ENCODE measurements around the gene SBF2. TPM values are rescaled to one million over a fixed set of nuclear protein-coding genes. Genes with fewer than 3 reads are reported as not detected.

The SBF2 gene
- total RNA-seq, 1 donor from 2014 or later: 12.0 TPM

DNA sequence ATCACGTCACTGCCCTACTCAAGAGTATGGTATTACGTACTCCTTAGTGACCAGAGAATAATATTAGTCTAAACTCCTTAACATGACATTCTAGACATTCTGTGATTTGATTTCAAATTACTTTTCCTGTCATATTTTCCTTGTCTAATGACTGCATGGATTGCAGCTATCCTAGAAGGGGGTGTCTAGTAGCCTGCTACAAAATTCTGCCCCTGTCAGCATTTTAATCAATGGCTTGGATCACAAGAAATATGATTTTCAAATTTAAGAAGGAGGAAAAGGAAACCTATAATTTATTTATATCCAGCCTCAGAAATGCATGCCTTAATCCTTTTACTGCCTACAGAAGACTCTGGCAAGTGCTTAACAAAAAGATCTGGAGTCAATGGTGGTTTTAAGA is 413.4 kb downstream of the SBF2 start:
- Mint-ChIP-seq H3K4me3 (no peak overlapping the region), H3K27me3 (no peaks in the 10 kb centered on the region), H3K27ac (no peak overlapping the region), H3K4me1 (no peaks in the 10 kb centered on the region), H3K9me3 (no peaks in the 10 kb centered on the region), H3K36me3 (ENCODE audit: low read depth) (no peaks in the 10 kb centered on the region)
- ChIA-PET CTCF (no interaction called here), POLR2A (no interaction called here)
- intact Hi-C loops (cut with micrococcal nuclease): no loop called here
- no peak for ATAC-seq (ENCODE audit: low read depth)
- TF ChIP-seq, protein P1, sequence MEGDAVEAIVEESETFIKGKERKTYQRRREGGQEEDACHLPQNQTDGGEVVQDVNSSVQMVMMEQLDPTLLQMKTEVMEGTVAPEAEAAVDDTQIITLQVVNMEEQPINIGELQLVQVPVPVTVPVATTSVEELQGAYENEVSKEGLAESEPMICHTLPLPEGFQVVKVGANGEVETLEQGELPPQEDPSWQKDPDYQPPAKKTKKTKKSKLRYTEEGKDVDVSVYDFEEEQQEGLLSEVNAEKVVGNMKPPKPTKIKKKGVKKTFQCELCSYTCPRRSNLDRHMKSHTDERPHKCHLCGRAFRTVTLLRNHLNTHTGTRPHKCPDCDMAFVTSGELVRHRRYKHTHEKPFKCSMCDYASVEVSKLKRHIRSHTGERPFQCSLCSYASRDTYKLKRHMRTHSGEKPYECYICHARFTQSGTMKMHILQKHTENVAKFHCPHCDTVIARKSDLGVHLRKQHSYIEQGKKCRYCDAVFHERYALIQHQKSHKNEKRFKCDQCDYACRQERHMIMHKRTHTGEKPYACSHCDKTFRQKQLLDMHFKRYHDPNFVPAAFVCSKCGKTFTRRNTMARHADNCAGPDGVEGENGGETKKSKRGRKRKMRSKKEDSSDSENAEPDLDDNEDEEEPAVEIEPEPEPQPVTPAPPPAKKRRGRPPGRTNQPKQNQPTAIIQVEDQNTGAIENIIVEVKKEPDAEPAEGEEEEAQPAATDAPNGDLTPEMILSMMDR (IDR thresholded peaks at IDR 0.05): no peak
- DNase-seq: no peak

- Mint-ChIP-seq H3K27ac (no peak overlapping the region), H3K36me3 (ENCODE audit: low read depth) (no peaks in the 10 kb centered on the region), H3K27me3 (no peaks in the 10 kb centered on the region), H3K9me3 (no peaks in the 10 kb centered on the region), H3K4me1 (peaks cover 3% of the 10 kb centered on the region), H3K4me3 (no peak overlapping the region)
- DNase-seq (no peak), ATAC-seq (ENCODE audit: low read depth) (no peak)
- CTCF ChIA-PET: no interaction called here
- TF ChIP-seq, protein P1 (IDR thresholded peaks at IDR 0.05): no peak
- POLR2A ChIA-PET: no interaction called here
- intact Hi-C loops (cut with micrococcal nuclease): no loop called here
These were observed 415.1 kb downstream of the SBF2 start for GRCh38 chr11:9878936-9879335.

DNA sequence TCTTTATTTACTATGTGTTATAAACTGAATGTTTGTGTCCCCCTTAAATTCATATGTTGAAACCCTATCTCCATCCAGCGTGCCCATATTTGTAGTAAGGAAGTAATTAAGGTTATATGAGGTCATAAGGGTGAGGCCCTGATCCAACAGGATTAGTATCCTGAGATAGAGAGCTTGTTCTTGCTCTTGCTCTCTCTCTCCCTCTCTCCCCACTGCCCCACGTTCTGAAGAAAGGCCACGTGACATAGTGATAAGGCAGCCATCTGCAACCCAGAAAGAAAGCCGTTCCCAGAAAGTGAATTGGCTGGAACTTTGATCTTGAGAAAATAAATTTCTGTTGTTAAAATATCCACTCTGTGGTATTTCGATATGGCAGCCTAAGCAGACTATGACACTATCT is 417.7 kb downstream of the SBF2 start:
- Mint-ChIP-seq H3K9me3 (peaks cover 4% of the 10 kb centered on the region), H3K4me1 (peaks cover 3% of the 10 kb centered on the region), H3K27ac (no peak overlapping the region), H3K4me3 (no peak overlapping the region), H3K27me3 (no peaks in the 10 kb centered on the region), H3K36me3 (ENCODE audit: low read depth) (no peaks in the 10 kb centered on the region)
- DNase-seq (no peak), ATAC-seq (ENCODE audit: low read depth) (no peak)
- intact Hi-C loops (cut with micrococcal nuclease): no loop called here
- POLR2A ChIA-PET: no interaction called here
- TF ChIP-seq, protein P1 (IDR thresholded peaks at IDR 0.05): no peak
- CTCF ChIA-PET: no interaction called here

DNA sequence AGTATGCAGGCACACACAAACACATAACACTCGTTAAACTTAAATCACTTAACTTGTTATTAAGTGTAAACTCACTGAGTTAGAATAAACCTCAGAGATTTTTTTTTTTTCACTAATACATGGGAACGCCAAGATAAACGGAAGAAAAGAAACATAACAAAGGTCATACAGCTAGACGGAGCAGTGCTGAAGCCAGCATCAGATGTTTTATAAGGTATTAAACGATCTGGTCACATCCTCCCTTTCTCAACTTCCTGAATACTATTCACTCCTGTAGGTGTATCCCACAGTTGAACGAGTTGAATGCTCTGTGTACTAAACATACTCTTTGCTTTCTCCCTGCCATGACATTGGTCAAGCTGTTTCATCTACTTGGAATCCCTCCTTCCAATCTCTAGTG is 418.2 kb downstream of the SBF2 start:
- CTCF ChIA-PET: no interaction called here
- intact Hi-C loops (cut with micrococcal nuclease): no loop called here

GRCh38 chr11:9875399-9875798 is 418.6 kb downstream of the SBF2 start:
- H3K36me3 Mint-ChIP-seq (ENCODE audit: low read depth): no peaks in the 10 kb centered on the region
- ATAC-seq (ENCODE audit: low read depth) (no peak), DNase-seq (no peak)
- intact Hi-C loops (cut with micrococcal nuclease): no loop called here
- H3K4me1 Mint-ChIP-seq: peaks cover 3% of the 10 kb centered on the region
- no peaks in the 10 kb centered on the region for H3K27me3 Mint-ChIP-seq
- CTCF ChIA-PET: no interaction called here
- peaks cover 9% of the 10 kb centered on the region for H3K9me3 Mint-ChIP-seq
- no peak overlapping the region for H3K4me3 Mint-ChIP-seq
- no peak overlapping the region for H3K27ac Mint-ChIP-seq
- POLR2A ChIA-PET: no interaction called here
- TF ChIP-seq, protein P1 (IDR thresholded peaks at IDR 0.05): no peak

More for the DNA sequence above, 418.2 kb downstream of the SBF2 start:
- Mint-ChIP-seq H3K27ac (no peak overlapping the region), H3K4me3 (no peak overlapping the region), H3K9me3 (peaks cover 8% of the 10 kb centered on the region), H3K4me1 (peaks cover 3% of the 10 kb centered on the region), H3K36me3 (ENCODE audit: low read depth) (no peaks in the 10 kb centered on the region), H3K27me3 (no peaks in the 10 kb centered on the region)
- ATAC-seq (ENCODE audit: low read depth): no peak
- no peak for DNase-seq
- POLR2A ChIA-PET: no interaction called here
- TF ChIP-seq, protein P1 (IDR thresholded peaks at IDR 0.05): no peak
